ENCODE results near the gene FANCD2. TPM values are rescaled to one million over a fixed set of nuclear protein-coding genes. Genes with fewer than 3 reads are reported as not detected.
"Not testable (repeated sequence)": the region's sequence is repeated elsewhere in the genome, so short reads cannot be mapped to it uniquely, and the experiment has no call there.

The FANCD2 gene
- total RNA-seq, 6 experiments from 2014 or later: 9.7 to 21.7 (median 17.5) TPM

DNA sequence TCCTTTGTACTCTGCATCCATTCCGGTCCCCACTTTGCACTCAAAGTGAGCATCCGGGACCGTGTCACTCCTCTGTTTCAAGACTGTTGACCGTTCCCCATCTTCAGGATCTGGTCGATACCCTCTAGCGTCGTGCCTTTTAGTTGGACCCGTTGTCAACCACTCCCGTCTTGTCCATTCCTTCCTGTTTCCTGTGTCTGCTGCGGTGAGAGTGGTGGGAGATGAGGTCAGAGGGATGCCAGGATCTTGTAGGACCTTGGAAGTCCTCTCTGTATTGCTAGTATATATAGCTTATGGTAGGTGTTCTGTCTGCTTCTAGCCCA is 89.9 kb downstream of the FANCD2 start:
- TF ChIP-seq, protein P1, sequence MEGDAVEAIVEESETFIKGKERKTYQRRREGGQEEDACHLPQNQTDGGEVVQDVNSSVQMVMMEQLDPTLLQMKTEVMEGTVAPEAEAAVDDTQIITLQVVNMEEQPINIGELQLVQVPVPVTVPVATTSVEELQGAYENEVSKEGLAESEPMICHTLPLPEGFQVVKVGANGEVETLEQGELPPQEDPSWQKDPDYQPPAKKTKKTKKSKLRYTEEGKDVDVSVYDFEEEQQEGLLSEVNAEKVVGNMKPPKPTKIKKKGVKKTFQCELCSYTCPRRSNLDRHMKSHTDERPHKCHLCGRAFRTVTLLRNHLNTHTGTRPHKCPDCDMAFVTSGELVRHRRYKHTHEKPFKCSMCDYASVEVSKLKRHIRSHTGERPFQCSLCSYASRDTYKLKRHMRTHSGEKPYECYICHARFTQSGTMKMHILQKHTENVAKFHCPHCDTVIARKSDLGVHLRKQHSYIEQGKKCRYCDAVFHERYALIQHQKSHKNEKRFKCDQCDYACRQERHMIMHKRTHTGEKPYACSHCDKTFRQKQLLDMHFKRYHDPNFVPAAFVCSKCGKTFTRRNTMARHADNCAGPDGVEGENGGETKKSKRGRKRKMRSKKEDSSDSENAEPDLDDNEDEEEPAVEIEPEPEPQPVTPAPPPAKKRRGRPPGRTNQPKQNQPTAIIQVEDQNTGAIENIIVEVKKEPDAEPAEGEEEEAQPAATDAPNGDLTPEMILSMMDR (IDR thresholded peaks at IDR 0.05): no peak
- Mint-ChIP-seq H3K27ac (peak overlapping the region; percentile 91), H3K36me3 (ENCODE audit: low read depth) (peaks cover 8% of the 10 kb centered on the region; the same call in 1 of the 2 replicates), H3K4me3 (peak overlapping the region; percentile 98), H3K27me3 (ENCODE audit: insufficient read depth) (peaks cover 2% of the 10 kb centered on the region; the same call in 1 of the 2 replicates), H3K9me3 (no peaks in the 10 kb centered on the region), H3K4me1 (ENCODE audit: low read depth) (peaks cover 22% of the 10 kb centered on the region)
- peak; percentile 32 for DNase-seq

DNA sequence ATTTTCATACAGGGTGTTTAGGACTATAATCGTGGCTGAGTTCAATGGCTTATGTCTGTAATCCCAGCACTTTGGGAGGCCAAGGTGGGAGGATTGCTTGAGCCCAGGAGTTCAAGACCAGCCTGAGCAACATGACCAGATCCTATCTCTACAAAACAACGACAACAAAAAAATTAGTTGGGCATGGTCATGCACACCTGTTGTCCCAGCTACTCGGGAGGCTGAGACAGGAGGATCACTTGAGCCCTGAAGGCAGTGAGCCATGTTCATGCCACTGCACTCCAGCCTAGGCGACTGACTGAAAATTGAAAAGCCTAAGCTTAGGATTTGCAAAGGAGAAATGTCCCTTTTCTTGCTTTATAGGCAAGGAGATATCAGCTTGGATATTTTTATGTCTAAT is 90.7 kb downstream of the FANCD2 start:
- H3K4me3 Mint-ChIP-seq: peak overlapping the region; percentile 98
- peaks cover 12% of the 10 kb centered on the region; the same call in 1 of the 2 replicates for H3K36me3 Mint-ChIP-seq (ENCODE audit: low read depth)
- no peak for DNase-seq
- no peaks in the 10 kb centered on the region for H3K9me3 Mint-ChIP-seq
- peaks cover 22% of the 10 kb centered on the region for H3K4me1 Mint-ChIP-seq (ENCODE audit: low read depth)
- H3K27ac Mint-ChIP-seq: peak overlapping the region; percentile 91
- H3K27me3 Mint-ChIP-seq (ENCODE audit: insufficient read depth): peaks cover 2% of the 10 kb centered on the region; the same call in 1 of the 2 replicates
- TF ChIP-seq, protein P1 (IDR thresholded peaks at IDR 0.05): no peak

DNA sequence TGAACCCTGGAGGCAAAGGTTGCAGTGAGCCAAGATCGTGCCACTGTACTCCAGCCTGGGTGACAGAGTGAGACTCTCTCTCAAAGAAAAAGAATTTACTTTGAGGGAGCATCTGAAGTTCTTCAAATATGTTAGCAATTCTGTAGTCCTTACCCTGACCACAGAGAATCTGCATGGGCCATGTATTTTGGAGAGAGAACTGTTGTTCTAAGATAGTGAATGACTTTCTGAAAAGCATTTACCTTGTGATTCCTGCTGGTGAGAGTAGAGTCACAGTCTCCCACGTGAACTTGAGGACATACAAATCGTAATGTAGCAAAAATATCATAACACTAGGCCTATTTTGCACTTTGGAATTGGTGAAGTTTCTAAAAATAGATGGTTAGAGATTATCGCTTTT is 93.1 kb downstream of the FANCD2 start:
- Mint-ChIP-seq H3K36me3 (ENCODE audit: low read depth) (peaks cover 19% of the 10 kb centered on the region), H3K4me1 (ENCODE audit: low read depth) (peaks cover 28% of the 10 kb centered on the region), H3K27me3 (ENCODE audit: insufficient read depth) (peaks cover 2% of the 10 kb centered on the region), H3K4me3 (no peak overlapping the region), H3K27ac (no peak overlapping the region), H3K9me3 (no peaks in the 10 kb centered on the region)
- DNase-seq: no peak
- TF ChIP-seq, protein P1 (IDR thresholded peaks at IDR 0.05): no peak

DNA sequence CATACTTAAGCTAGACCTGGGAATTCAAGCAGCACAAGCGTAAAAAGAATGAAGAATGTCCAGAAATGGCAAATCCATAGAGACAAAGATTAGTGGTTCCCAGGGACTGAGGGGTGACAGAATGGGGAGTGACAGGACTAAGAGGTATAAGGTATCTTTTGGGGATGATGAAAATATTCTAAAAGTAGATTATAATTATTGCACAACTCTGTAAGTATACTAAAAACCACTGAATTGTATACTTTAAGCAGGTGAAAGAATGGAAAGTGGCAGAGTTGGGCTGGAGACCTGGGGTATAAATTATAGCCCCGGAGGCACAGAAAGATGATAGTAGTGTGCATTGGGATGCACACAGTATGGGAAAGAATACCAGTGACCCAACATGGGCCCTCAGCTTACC is 94.8 kb downstream of the FANCD2 start:
- Mint-ChIP-seq H3K27me3 (ENCODE audit: insufficient read depth) (no peaks in the 10 kb centered on the region; the same call in 1 of the 2 replicates), H3K27ac (no peak overlapping the region), H3K36me3 (ENCODE audit: low read depth) (peaks cover 27% of the 10 kb centered on the region), H3K4me3 (no peak overlapping the region), H3K9me3 (no peaks in the 10 kb centered on the region), H3K4me1 (ENCODE audit: low read depth) (peaks cover 28% of the 10 kb centered on the region)
- DNase-seq: no peak
- TF ChIP-seq, protein P1 (IDR thresholded peaks at IDR 0.05): no peak

DNA sequence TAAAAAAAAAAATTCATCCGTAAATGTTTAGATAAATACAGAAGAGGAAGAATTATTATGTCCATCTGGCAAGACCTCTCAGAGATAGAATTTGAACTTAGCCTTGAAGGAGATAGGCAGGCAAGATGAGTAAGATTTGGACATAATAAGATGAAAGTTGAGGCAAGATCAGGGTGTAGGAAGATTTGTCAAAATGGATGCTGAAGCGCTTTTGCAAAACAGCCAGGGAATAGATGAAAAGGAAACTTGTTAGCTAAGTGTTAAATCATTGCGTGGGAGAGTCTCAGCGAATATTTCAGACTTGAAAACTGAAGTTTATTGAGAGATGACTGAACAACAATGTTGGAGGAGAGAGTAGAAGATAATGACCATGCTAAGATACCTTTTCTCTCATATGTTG is 96.5 kb downstream of the FANCD2 start:
- Mint-ChIP-seq H3K27me3 (ENCODE audit: insufficient read depth) (no peaks in the 10 kb centered on the region; the same call in 1 of the 2 replicates), H3K9me3 (no peaks in the 10 kb centered on the region), H3K27ac (no peak overlapping the region), H3K36me3 (ENCODE audit: low read depth) (peaks cover 35% of the 10 kb centered on the region), H3K4me3 (no peak overlapping the region), H3K4me1 (ENCODE audit: low read depth) (peaks cover 22% of the 10 kb centered on the region)
- no peak for DNase-seq
- TF ChIP-seq, protein P1 (IDR thresholded peaks at IDR 0.05): no peak

DNA sequence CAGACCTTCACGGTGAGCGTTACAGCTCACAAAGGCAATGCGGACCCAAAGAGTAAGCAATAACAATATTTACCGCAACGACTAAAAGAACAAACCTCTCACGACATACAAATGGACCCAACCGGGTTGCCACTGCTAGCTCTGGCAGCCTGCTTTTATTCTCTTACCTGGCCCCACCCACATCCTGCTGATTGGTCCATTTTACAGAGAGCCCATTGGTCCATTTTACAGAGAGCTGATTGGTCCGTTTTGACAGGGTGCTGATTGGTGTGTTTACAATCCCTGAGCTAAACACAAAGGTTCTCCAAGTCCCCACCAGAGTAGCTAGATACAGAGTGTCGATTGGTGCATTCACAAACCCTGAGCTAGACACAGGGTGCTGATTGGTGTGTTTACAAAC is 109.6 kb downstream of the FANCD2 start:
- H3K4me3 Mint-ChIP-seq; H3K9me3 Mint-ChIP-seq; H3K27me3 Mint-ChIP-seq (ENCODE audit: insufficient read depth); H3K4me1 Mint-ChIP-seq (ENCODE audit: low read depth); DNase-seq; H3K27ac Mint-ChIP-seq; H3K36me3 Mint-ChIP-seq (ENCODE audit: low read depth): not testable (repeated sequence)
